HG02610 (cell line): ENCODE data around the gene JAKMIP3.
"Not testable (repeated sequence)": the region's sequence is repeated elsewhere in the genome, so short reads cannot be mapped to it uniquely, and the experiment has no call there.

Experiments used
- ATAC-seq: cut with Tn5 transposase; IDR thresholded peaks from one replicate; pipeline ENCODE4 v1.9.1; 2021; ENCODE audit warnings: mild to moderate bottlenecking, moderate library complexity; ENCODE audit not compliant: unreplicated experiment

JAKMIP3 gene

GRCh38 chr10:132064082-132064755 is 1.5 kb upstream of the JAKMIP3 start:
- ATAC-seq: no peak

- no peak for ATAC-seq
These were observed 842 bp upstream of the JAKMIP3 start for GRCh38 chr10:132064771-132065437.

GRCh38 chr10:132066186-132066585 is 440 bp downstream of the JAKMIP3 start:
- no peak for ATAC-seq

- no peak for ATAC-seq
These were observed 1.1 kb downstream of the JAKMIP3 start for GRCh38 chr10:132066812-132067211.

GRCh38 chr10:132068431-132069121 is 2.8 kb downstream of the JAKMIP3 start:
- no peak for ATAC-seq

GRCh38 chr10:132069122-132069848 is 3.5 kb downstream of the JAKMIP3 start:
- ATAC-seq: no peak

- ATAC-seq: no peak
These were observed 4.1 kb downstream of the JAKMIP3 start for GRCh38 chr10:132069849-132070182.

- ATAC-seq: no peak
These were observed 5.0 kb downstream of the JAKMIP3 start for GRCh38 chr10:132070724-132071123.

GRCh38 chr10:132071667-132072066 is 5.9 kb downstream of the JAKMIP3 start:
- ATAC-seq: no peak

GRCh38 chr10:132075909-132076577 is 10.3 kb downstream of the JAKMIP3 start:
- no peak for ATAC-seq

GRCh38 chr10:132076578-132077081 is 10.9 kb downstream of the JAKMIP3 start:
- ATAC-seq: no peak

GRCh38 chr10:132077091-132077490 is 11.3 kb downstream of the JAKMIP3 start:
- ATAC-seq: no peak

GRCh38 chr10:132078746-132079345 is 13.1 kb downstream of the JAKMIP3 start:
- ATAC-seq: no peak

GRCh38 chr10:132084384-132084783 is 18.6 kb downstream of the JAKMIP3 start:
- ATAC-seq: not testable (repeated sequence)

GRCh38 chr10:132093236-132093635 is 27.5 kb downstream of the JAKMIP3 start:
- ATAC-seq: not testable (repeated sequence)

- no peak for ATAC-seq
These were observed 29.0 kb downstream of the JAKMIP3 start for GRCh38 chr10:132094581-132095234.

GRCh38 chr10:132095403-132096113 is 29.8 kb downstream of the JAKMIP3 start:
- ATAC-seq: no peak

GRCh38 chr10:132096223-132096622 is 30.5 kb downstream of the JAKMIP3 start:
- no peak for ATAC-seq

- no peak for ATAC-seq
These were observed 31.2 kb downstream of the JAKMIP3 start for GRCh38 chr10:132096863-132097478.
